K562 (cell line): ENCODE results near the gene WDR31. TPM values are rescaled to one million over a fixed set of nuclear protein-coding genes. Genes with fewer than 3 reads are reported as not detected.

ENCODE experiments used
- CBX8 ChIP-seq: fragments of 200-600 bp; sonication (generic); IDR thresholded peaks from 2 replicates; pipeline ENCODE4 v1.6.1; 2012; ENCODE audit warnings: borderline replicate concordance, mixed run types, low read depth, mild to moderate bottlenecking, moderate library complexity, mixed read lengths, low read length, control low read depth, inconsistent platforms; ENCODE audit not compliant: poor library complexity, severe bottlenecking; ENCODE audit errors: extremely low read depth
- CEBPG ChIP-seq, 3 experiments: fragments of 200-800 bp in 1 of 3; sonication (Bioruptor generic) in 1 of 3; sonication (generic) in 1 of 3; formaldehyde crosslinking in 1 of 3; IDR thresholded peaks in 2 of 3; conservative IDR thresholded peaks in 1 of 3; 2 replicates each; pipeline versions ENCODE4 v1.6.1 to v1.8.0; 2016 to 2022; ENCODE audit warnings: missing compliant biosample characterization in 2 of 3, missing genetic modification characterization in 2 of 3, mild to moderate bottlenecking in 1 of 3, missing genetic modification reagents in 1 of 3
- L3MBTL2 ChIP-seq: fragments of 450-650 bp; IDR thresholded peaks from 2 replicates; pipeline ENCODE4 v1.6.1; 2016; ENCODE audit warnings: mild to moderate bottlenecking, moderate library complexity
- MIER1 ChIP-seq: fragments of 450-650 bp; IDR thresholded peaks from 2 replicates; pipeline ENCODE4 v1.6.1; 2016; ENCODE audit warnings: antibody characterized with exemption, mild to moderate bottlenecking, low read depth
- MTA2 ChIP-seq: fragments of 450-650 bp; IDR thresholded peaks from 2 replicates; pipeline ENCODE4 v1.6.1; 2016; ENCODE audit warnings: low read depth
- PHF8 ChIP-seq: fragments of 200-600 bp; sonication (generic); IDR thresholded peaks from 2 replicates; pipeline ENCODE4 v1.6.1; 2012; ENCODE audit warnings: mixed run types, mild to moderate bottlenecking, inconsistent platforms, low read length, moderate library complexity, borderline replicate concordance
- PML ChIP-seq: IDR thresholded peaks from 2 replicates; pipeline ENCODE4 v1.6.1; 2012; ENCODE audit warnings: low read length, inconsistent platforms
- ZNF778 ChIP-seq: fragments of 450-650 bp; formaldehyde crosslinking; IDR thresholded peaks from 2 replicates; pipeline ENCODE4 v1.4.0; 2020; ENCODE audit warnings: mild to moderate bottlenecking, moderate library complexity
- polyA plus RNA-seq, 8 experiments: library from polyadenylated mRNA; depleted of rRNA in 4 of 8; stranded (reverse) in 5 of 8; unstranded in 3 of 8; fragments of >200 nt; fragmentation: Nextera tagmentation in 2 of 8; fragmentation: Illumina TruSeq in 1 of 8; extraction: Ambion mirVana in 2 of 8; extraction: Trizol in 1 of 8; gene quantifications; 2 replicates each; pipeline versions ENCODE4 v1.2.1 to v1.2.3, GENCODE V29; 2011 to 2014; ENCODE audit warnings: inconsistent platforms in 1 of 8, missing spikeins in 1 of 8
- total RNA-seq, 7 experiments: library from RNA; depleted of rRNA in 6 of 7; stranded (reverse); fragments of >200 nt in 6 of 7; fragmentation: Illumina TruSeq in 2 of 7; extraction: Trizol in 2 of 7; gene quantifications; 2 replicates each; pipeline versions ENCODE4 v1.2.1 to v1.2.3, GENCODE V29; 2011 to 2021; ENCODE audit warnings: low replicate concordance in 1 of 7
- TF ChIP-seq, protein P1 (sequence below): fragments of 250-450 bp; sonication (Bioruptor Pico); IDR thresholded peaks from 2 replicates; pipeline ENCODE4 v1.5.0; 2022; ENCODE audit warnings: mild to moderate bottlenecking
- TF ChIP-seq, protein P2 (sequence below): fragments of 450-650 bp; IDR thresholded peaks from 2 replicates; pipeline ENCODE4 v1.6.1; 2016; ENCODE audit warnings: low read depth
- TF ChIP-seq, protein P3 (sequence below), 2 experiments: fragments of 450-650 bp; IDR thresholded peaks; 2 replicates each; pipeline ENCODE4 v1.6.1; 2016
- TF ChIP-seq, protein P4 (sequence below): fragments of 450-650 bp; IDR thresholded peaks from 2 replicates; pipeline ENCODE4 v1.6.1; 2017; ENCODE audit warnings: mild to moderate bottlenecking, moderate library complexity

Gene WDR31
- total and polyA plus RNA-seq, 9 of the 15 experiments (the other 6 are each of a cell fraction or from before 2014, with no cell fraction given): 0.35 to 1.8 (median 0.95) TPM

DNA sequence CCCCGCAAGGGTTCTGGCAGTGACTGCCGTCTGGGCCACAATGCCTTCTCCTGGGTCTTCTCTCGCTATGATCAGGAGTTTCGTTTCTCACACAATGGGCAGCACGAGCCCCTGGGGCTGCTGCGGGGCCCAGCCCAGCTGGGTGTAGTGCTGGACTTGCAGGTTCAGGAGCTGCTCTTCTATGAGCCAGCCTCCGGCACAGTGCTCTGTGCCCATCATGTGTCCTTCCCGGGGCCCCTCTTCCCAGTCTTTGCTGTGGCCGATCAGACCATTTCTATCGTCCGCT is 29.7 kb upstream of the WDR31 start (continued):
- TF ChIP-seq MIER1: no peak
- TF ChIP-seq L3MBTL2: no peak
- TF ChIP-seq, protein P1, sequence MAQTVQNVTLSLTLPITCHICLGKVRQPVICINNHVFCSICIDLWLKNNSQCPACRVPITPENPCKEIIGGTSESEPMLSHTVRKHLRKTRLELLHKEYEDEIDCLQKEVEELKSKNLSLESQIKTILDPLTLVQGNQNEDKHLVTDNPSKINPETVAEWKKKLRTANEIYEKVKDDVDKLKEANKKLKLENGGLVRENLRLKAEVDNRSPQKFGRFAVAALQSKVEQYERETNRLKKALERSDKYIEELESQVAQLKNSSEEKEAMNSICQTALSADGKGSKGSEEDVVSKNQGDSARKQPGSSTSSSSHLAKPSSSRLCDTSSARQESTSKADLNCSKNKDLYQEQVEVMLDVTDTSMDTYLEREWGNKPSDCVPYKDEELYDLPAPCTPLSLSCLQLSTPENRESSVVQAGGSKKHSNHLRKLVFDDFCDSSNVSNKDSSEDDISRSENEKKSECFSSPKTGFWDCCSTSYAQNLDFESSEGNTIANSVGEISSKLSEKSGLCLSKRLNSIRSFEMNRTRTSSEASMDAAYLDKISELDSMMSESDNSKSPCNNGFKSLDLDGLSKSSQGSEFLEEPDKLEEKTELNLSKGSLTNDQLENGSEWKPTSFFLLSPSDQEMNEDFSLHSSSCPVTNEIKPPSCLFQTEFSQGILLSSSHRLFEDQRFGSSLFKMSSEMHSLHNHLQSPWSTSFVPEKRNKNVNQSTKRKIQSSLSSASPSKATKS (CRISPR knock-in tag): no peak
- TF ChIP-seq, protein P2, sequence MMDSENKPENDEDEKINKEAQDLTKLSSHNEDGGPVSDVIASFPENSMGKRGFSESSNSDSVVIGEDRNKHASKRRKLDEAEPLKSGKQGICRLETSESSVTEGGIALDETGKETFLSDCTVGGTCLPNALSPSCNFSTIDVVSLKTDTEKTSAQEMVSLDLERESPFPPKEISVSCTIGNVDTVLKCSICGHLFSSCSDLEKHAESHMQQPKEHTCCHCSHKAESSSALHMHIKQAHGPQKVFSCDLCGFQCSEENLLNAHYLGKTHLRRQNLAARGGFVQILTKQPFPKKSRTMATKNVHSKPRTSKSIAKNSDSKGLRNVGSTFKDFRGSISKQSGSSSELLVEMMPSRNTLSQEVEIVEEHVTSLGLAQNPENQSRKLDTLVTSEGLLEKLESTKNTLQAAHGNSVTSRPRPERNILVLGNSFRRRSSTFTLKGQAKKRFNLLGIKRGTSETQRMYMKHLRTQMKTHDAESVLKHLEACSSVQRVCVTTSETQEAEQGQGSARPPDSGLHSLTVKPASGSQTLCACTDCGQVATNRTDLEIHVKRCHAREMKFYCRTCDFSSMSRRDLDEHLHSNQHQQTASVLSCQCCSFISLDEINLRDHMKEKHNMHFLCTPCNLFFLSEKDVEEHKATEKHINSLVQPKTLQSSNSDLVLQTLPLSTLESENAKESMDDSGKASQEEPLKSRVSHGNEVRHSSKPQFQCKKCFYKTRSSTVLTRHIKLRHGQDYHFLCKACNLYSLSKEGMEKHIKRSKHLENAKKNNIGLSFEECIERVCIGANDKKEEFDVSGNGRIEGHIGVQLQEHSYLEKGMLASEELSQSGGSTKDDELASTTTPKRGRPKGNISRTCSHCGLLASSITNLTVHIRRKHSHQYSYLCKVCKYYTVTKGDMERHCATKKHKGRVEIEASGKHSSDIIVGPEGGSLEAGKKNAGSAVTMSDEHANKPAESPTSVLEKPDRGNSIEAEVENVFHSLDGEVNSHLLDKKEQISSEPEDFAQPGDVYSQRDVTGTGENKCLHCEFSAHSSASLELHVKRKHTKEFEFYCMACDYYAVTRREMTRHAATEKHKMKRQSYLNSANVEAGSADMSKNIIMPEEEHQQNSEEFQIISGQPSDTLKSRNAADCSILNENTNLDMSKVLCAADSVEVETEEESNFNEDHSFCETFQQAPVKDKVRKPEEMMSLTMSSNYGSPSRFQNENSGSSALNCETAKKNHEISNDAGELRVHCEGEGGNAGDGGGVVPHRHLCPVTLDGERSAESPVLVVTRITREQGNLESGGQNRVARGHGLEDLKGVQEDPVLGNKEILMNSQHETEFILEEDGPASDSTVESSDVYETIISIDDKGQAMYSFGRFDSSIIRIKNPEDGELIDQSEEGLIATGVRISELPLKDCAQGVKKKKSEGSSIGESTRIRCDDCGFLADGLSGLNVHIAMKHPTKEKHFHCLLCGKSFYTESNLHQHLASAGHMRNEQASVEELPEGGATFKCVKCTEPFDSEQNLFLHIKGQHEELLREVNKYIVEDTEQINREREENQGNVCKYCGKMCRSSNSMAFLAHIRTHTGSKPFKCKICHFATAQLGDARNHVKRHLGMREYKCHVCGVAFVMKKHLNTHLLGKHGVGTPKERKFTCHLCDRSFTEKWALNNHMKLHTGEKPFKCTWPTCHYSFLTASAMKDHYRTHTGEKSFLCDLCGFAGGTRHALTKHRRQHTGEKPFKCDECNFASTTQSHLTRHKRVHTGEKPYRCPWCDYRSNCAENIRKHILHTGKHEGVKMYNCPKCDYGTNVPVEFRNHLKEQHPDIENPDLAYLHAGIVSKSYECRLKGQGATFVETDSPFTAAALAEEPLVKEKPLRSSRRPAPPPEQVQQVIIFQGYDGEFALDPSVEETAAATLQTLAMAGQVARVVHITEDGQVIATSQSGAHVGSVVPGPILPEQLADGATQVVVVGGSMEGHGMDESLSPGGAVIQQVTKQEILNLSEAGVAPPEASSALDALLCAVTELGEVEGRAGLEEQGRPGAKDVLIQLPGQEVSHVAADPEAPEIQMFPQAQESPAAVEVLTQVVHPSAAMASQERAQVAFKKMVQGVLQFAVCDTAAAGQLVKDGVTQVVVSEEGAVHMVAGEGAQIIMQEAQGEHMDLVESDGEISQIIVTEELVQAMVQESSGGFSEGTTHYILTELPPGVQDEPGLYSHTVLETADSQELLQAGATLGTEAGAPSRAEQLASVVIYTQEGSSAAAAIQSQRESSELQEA: no peak
- no peak for TF ChIP-seq ZNF778 (CRISPR knock-in tag)
- no peak for TF ChIP-seq PHF8
- TF ChIP-seq CEBPG (CRISPR knock-in tag; IDR thresholded peaks at IDR 0.05): no peak
- TF ChIP-seq CEBPG (tag; conservative IDR thresholded peaks at IDR 0.05 in 1 of 2, IDR thresholded peaks at IDR 0.05 in 1 of 2): no peak
- no peak for TF ChIP-seq CBX8
- TF ChIP-seq, protein P3, sequence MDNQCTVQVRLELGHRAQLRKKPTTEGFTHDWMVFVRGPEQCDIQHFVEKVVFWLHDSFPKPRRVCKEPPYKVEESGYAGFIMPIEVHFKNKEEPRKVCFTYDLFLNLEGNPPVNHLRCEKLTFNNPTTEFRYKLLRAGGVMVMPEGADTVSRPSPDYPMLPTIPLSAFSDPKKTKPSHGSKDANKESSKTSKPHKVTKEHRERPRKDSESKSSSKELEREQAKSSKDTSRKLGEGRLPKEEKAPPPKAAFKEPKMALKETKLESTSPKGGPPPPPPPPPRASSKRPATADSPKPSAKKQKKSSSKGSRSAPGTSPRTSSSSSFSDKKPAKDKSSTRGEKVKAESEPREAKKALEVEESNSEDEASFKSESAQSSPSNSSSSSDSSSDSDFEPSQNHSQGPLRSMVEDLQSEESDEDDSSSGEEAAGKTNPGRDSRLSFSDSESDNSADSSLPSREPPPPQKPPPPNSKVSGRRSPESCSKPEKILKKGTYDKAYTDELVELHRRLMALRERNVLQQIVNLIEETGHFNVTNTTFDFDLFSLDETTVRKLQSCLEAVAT (IDR thresholded peaks at IDR 0.05): no peak
- no peak for TF ChIP-seq MTA2
- TF ChIP-seq, protein P4, sequence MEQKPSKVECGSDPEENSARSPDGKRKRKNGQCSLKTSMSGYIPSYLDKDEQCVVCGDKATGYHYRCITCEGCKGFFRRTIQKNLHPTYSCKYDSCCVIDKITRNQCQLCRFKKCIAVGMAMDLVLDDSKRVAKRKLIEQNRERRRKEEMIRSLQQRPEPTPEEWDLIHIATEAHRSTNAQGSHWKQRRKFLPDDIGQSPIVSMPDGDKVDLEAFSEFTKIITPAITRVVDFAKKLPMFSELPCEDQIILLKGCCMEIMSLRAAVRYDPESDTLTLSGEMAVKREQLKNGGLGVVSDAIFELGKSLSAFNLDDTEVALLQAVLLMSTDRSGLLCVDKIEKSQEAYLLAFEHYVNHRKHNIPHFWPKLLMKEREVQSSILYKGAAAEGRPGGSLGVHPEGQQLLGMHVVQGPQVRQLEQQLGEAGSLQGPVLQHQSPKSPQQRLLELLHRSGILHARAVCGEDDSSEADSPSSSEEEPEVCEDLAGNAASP: no peak
- no peak for TF ChIP-seq PML
